ENCODE measurements around the gene RBM20. TPM values are rescaled to one million over a fixed set of nuclear protein-coding genes. Genes with fewer than 3 reads are reported as not detected.

Gene RBM20
- total and polyA plus RNA-seq, 7 experiments from 2014 or later = 0.16 to 1.7 (median 0.37) TPM; not detected in 1

- H3K36me3 Mint-ChIP-seq = peaks cover 0 to 11% (median 0%) of the 10 kb centered on the region in 5 donors
- ChIA-PET CTCF (no interaction called here), POLR2A (interaction anchor here (1.9 to 4.1 kb wide), 3 partner anchors 12 to 37 kb away, joined by 9 to 32 read pairs (median 15); no protein-coding TSS in a partner anchor)
- peak overlapping the region in 5 of 9 donors; percentile 31 to 84 (median 51) for H3K27ac Mint-ChIP-seq
- peaks cover 0 to 4% (median 0%) of the 10 kb centered on the region in 11 donors for H3K9me3 Mint-ChIP-seq
- no peaks in the 10 kb centered on the region for H3K9me3 ChIP-seq (ENCODE audit: control insufficient read depth in 2 of 3, low read length in 3 of 3)
- no peak for DNase-seq
- no peak overlapping the region for H3K4me3 Mint-ChIP-seq
- H3K4me1 ChIP-seq (ENCODE audit: control insufficient read depth in 2 of 2, insufficient read depth in 2 of 2, low read length in 2 of 2) = peaks cover 15 to 35% of the 10 kb centered on the region in 2 donors
- no peak overlapping the region for H3K4me3 ChIP-seq (ENCODE audit: low read length)
- H3K4me1 Mint-ChIP-seq = peaks cover 33 to 75% (median 66%) of the 10 kb centered on the region in 7 donors
- H3K27me3 Mint-ChIP-seq = no peaks in the 10 kb centered on the region
- intact Hi-C loops (cut with micrococcal nuclease) = no loop called here
- no peak for ATAC-seq
- no peaks in the 10 kb centered on the region for H3K36me3 ChIP-seq (ENCODE audit: control insufficient read depth in 2 of 3, insufficient read depth in 3 of 3, low read length in 3 of 3)
- no peaks in the 10 kb centered on the region for H3K27me3 ChIP-seq (ENCODE audit: control insufficient read depth in 2 of 2, insufficient read depth in 2 of 2, low read length in 2 of 2)
- no peak overlapping the region for H3K27ac ChIP-seq (ENCODE audit: low read depth, low read length)
Observed at GRCh38 chr10:110840225-110840922, 196.2 kb downstream of the RBM20 start.

DNA sequence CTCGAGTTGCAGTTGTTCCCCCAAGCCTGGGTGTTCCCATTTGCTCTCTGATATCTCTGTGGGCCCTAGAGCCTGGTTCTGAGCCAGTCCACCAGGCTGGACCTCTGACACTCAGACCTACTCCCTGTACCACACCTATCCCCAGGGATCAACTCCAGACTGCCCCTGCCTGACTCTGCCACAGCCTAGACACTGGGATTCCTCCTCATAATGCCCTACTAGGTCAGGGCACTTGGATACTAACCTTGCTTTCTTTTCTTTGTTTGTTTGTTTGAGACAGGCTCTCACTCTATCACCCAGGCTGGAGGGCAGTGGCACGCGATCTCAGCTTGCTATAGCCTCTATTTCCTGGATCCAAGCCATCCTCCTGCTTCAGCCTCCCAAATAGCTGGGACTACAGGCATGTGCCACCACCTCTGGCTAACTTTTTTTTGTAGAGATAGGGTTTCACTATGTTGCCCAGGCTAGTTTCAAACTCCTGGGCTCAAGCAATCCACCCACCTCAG lies 196.8 kb downstream of the RBM20 start:
- Mint-ChIP-seq H3K4me1 (peaks cover 32 to 75% (median 64%) of the 10 kb centered on the region in 7 donors), H3K27ac (peak overlapping the region in 6 of 9 donors; percentile 21 to 84 (median 46)), H3K27me3 (no peaks in the 10 kb centered on the region), H3K4me3 (no peak overlapping the region), H3K9me3 (peaks cover 0 to 4% (median 0%) of the 10 kb centered on the region in 11 donors), H3K36me3 (peaks cover 0 to 11% (median 0%) of the 10 kb centered on the region in 5 donors)
- intact Hi-C loops (cut with micrococcal nuclease) = no loop called here
- no peaks in the 10 kb centered on the region for H3K36me3 ChIP-seq (ENCODE audit: control insufficient read depth in 2 of 3, insufficient read depth in 3 of 3, low read length in 3 of 3)
- H3K4me1 ChIP-seq (ENCODE audit: control insufficient read depth in 2 of 2, insufficient read depth in 2 of 2, low read length in 2 of 2) = peaks cover 15 to 34% of the 10 kb centered on the region in 2 donors
- ChIA-PET CTCF (interaction anchor here (1.2 to 1.3 kb wide), 2 partner anchors 9 to 58 kb away, joined by 3 to 4 read pairs; no protein-coding TSS in a partner anchor), POLR2A (interaction anchor here (1.5 to 4.1 kb wide), 5 partner anchors 8 to 36 kb away, joined by 6 to 32 read pairs (median 9); partner anchors contain the start of gene PDCD4)
- no peak overlapping the region for H3K27ac ChIP-seq (ENCODE audit: low read depth, low read length)
- ATAC-seq = no peak
- DNase-seq = no peak
- H3K27me3 ChIP-seq (ENCODE audit: control insufficient read depth in 2 of 2, insufficient read depth in 2 of 2, low read length in 2 of 2) = no peaks in the 10 kb centered on the region
- H3K4me3 ChIP-seq (ENCODE audit: low read length) = no peak overlapping the region
- H3K9me3 ChIP-seq (ENCODE audit: control insufficient read depth in 2 of 3, low read length in 3 of 3) = no peaks in the 10 kb centered on the region

DNA sequence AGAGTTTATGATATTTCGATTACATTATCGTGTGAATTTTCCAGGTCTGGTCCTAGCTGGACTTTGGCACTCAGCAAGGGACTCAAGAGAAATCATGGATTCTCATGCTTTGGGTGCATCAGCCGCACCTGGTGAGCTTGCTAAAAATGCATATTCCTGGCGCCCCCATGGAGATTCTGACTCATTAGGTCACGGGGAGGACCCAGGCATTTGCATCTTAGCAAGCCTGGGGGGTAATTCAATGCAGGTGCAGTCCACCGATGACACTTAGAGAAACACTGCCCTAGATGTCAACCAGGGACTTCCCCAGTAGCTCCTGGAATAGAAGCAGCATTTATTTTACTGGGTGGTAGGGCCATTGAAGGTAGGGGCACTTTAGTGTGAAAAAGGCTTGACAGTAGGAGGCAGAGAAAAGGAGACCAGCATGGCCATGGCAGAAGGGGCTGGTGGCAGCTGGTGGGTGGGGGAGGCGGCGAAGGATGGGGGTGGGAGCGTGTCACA lies 197.7 kb downstream of the RBM20 start:
- intact Hi-C loops (cut with micrococcal nuclease) = loop anchor here (1.0 to 2.0 kb wide), 4 partner anchors 9 to 77 kb away; partner anchors contain the start of genes BBIP1 (in 1 of the 2) and SHOC2 (in 1 of the 2)
- ATAC-seq (peak; percentile 30), DNase-seq (no peak)
- Histone ChIP-seq H3K36me3 (ENCODE audit: control insufficient read depth in 2 of 3, insufficient read depth in 3 of 3, low read length in 3 of 3) (no peaks in the 10 kb centered on the region), H3K27ac (ENCODE audit: low read depth, low read length) (no peak overlapping the region), H3K4me1 (ENCODE audit: control insufficient read depth in 2 of 2, insufficient read depth in 2 of 2, low read length in 2 of 2) (peaks cover 15 to 35% of the 10 kb centered on the region in 2 donors), H3K9me3 (ENCODE audit: control insufficient read depth in 2 of 3, low read length in 3 of 3) (no peaks in the 10 kb centered on the region), H3K4me3 (ENCODE audit: low read length) (no peak overlapping the region), H3K27me3 (ENCODE audit: control insufficient read depth in 2 of 2, insufficient read depth in 2 of 2, low read length in 2 of 2) (no peaks in the 10 kb centered on the region)
- Mint-ChIP-seq H3K27me3 (no peaks in the 10 kb centered on the region), H3K27ac (peak overlapping the region in 5 of 9 donors; percentile 62 to 92 (median 81)), H3K4me1 (peaks cover 36 to 72% (median 60%) of the 10 kb centered on the region in 7 donors), H3K9me3 (peaks cover 0 to 4% (median 0%) of the 10 kb centered on the region in 11 donors), H3K36me3 (peaks cover 0 to 11% (median 0%) of the 10 kb centered on the region in 5 donors), H3K4me3 (peak overlapping the region in 2 of 10 donors; percentile 64 to 67)
- CTCF ChIA-PET = interaction anchor here (1.2 to 1.3 kb wide), 2 partner anchors 8 to 59 kb away, joined by 3 to 4 read pairs; no protein-coding TSS in a partner anchor
- POLR2A ChIA-PET = interaction anchor here (1.5 to 4.1 kb wide), 6 partner anchors 9 to 35 kb away, joined by 6 to 32 read pairs (median 12); partner anchors contain the start of gene PDCD4

DNA sequence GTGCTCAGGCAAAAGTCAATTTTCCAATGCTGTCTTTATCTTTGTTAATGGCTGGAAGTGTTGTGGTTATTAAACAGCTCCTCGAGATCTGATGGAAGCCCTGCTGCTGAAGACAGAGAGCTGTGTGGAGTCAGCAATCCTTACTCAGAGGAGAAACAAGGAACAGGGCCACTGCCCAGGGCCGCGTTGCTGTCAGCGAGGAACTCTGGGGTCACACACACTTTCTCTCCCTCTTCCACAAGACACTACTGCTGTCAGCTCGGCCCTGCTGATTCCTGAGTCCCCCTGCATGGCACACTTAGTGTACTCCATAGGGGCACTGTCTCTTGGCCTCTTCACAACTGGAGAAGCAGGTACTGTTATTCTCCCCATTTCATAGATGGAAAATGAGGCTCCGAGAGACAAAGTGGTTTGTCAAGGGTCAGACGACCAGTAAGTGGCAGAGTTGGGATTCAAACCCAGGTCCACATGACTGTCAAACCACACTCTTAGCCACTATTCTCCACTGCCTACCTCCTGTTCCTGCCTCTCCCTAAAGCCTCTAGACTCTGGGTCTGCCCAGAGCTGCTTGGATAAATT lies 198.3 kb downstream of the RBM20 start:
- Mint-ChIP-seq H3K27ac (peak overlapping the region in 8 of 9 donors; percentile 79 to 98 (median 90)), H3K4me3 (peak overlapping the region in 3 of 10 donors; percentile 7 to 67 (median 58)), H3K36me3 (peaks cover 0 to 11% (median 0%) of the 10 kb centered on the region in 5 donors), H3K27me3 (no peaks in the 10 kb centered on the region), H3K4me1 (peaks cover 39 to 72% (median 58%) of the 10 kb centered on the region in 7 donors), H3K9me3 (peaks cover 0 to 4% (median 0%) of the 10 kb centered on the region in 11 donors)
- H3K27ac ChIP-seq (ENCODE audit: low read depth, low read length) = peak overlapping the region; percentile 40
- ChIA-PET CTCF (interaction anchor here (1.2 to 1.3 kb wide), 2 partner anchors 8 to 59 kb away, joined by 3 to 4 read pairs; no protein-coding TSS in a partner anchor), POLR2A (interaction anchor here (0.8 to 4.1 kb wide), 8 partner anchors 9 to 38 kb away, joined by 3 to 32 read pairs (median 8); partner anchors contain the start of gene PDCD4)
- no peaks in the 10 kb centered on the region for H3K9me3 ChIP-seq (ENCODE audit: control insufficient read depth in 2 of 3, low read length in 3 of 3)
- intact Hi-C loops (cut with micrococcal nuclease) = loop anchor here (1.0 to 2.0 kb wide), 4 partner anchors 9 to 76 kb away; partner anchors contain the start of genes BBIP1 (in 1 of the 2) and SHOC2 (in 1 of the 2)
- DNase-seq = no peak
- peaks cover 17 to 29% of the 10 kb centered on the region in 2 donors for H3K4me1 ChIP-seq (ENCODE audit: control insufficient read depth in 2 of 2, insufficient read depth in 2 of 2, low read length in 2 of 2)
- no peak overlapping the region for H3K4me3 ChIP-seq (ENCODE audit: low read length)
- ATAC-seq = no peak
- H3K27me3 ChIP-seq (ENCODE audit: control insufficient read depth in 2 of 2, insufficient read depth in 2 of 2, low read length in 2 of 2) = no peaks in the 10 kb centered on the region
- H3K36me3 ChIP-seq (ENCODE audit: control insufficient read depth in 2 of 3, insufficient read depth in 3 of 3, low read length in 3 of 3) = no peaks in the 10 kb centered on the region

DNA sequence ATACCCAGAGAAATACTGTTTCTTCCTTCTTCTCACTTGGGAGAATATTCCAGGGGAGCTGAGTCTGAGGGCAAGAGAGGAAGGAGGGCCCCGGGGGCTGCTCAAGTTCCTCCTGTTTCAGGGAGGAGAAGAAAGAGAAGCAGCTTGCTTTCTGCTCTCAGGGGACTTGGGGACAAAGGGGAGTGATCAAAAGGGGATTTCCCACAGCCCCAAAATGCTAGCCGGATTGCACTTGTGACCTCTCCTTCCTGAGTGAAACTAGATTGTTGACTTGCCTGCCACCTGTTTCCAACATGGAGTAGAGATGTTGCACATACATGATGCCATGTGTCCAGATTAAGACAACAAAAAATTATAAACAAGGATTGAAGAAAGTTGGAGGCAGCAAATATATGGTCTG lies 198.9 kb downstream of the RBM20 start:
- no peak overlapping the region for H3K4me3 ChIP-seq (ENCODE audit: low read length)
- intact Hi-C loops (cut with micrococcal nuclease) = loop anchor here in 1 of 2 donors (1.0 to 2.0 kb wide), 6 partner anchors 8 to 76 kb away; partner anchors contain the start of genes BBIP1, PDCD4 and SHOC2
- ATAC-seq (peak; percentile 88), DNase-seq (peak in 7 of 9 donors; percentile 35 to 60 (median 46))
- H3K4me1 Mint-ChIP-seq = peaks cover 36 to 67% (median 54%) of the 10 kb centered on the region in 7 donors
- CTCF ChIA-PET = interaction anchor here (1.8 kb wide), 1 partner anchor 21 kb away, joined by 8 read pairs; no protein-coding TSS in a partner anchor
- H3K9me3 ChIP-seq (ENCODE audit: control insufficient read depth in 2 of 3, low read length in 3 of 3) = no peaks in the 10 kb centered on the region
- H3K27me3 Mint-ChIP-seq = no peaks in the 10 kb centered on the region
- H3K4me3 Mint-ChIP-seq = peak overlapping the region in 8 of 10 donors; percentile 1 to 67 (median 42)
- H3K4me1 ChIP-seq (ENCODE audit: control insufficient read depth in 2 of 2, insufficient read depth in 2 of 2, low read length in 2 of 2) = peaks cover 22 to 27% of the 10 kb centered on the region in 2 donors
- H3K36me3 ChIP-seq (ENCODE audit: control insufficient read depth in 2 of 3, insufficient read depth in 3 of 3, low read length in 3 of 3) = no peaks in the 10 kb centered on the region
- peak overlapping the region; percentile 40 for H3K27ac ChIP-seq (ENCODE audit: low read depth, low read length)
- POLR2A ChIA-PET = interaction anchor here (0.8 to 4.1 kb wide), 8 partner anchors 8 to 38 kb away, joined by 3 to 32 read pairs (median 6); no protein-coding TSS in a partner anchor
- H3K27ac Mint-ChIP-seq = peak overlapping the region; percentile 79 to 98 (median 89)
- H3K9me3 Mint-ChIP-seq = peaks cover 0 to 4% (median 0%) of the 10 kb centered on the region in 11 donors
- no peaks in the 10 kb centered on the region for H3K27me3 ChIP-seq (ENCODE audit: control insufficient read depth in 2 of 2, insufficient read depth in 2 of 2, low read length in 2 of 2)
- H3K36me3 Mint-ChIP-seq = peaks cover 0 to 9% (median 0%) of the 10 kb centered on the region in 5 donors
